HG03066 (cell line): ENCODE results near the gene AFF3.

Experiments
- ATAC-seq: cut with Tn5 transposase; IDR thresholded peaks from one replicate; pipeline ENCODE4 v1.9.1; 2021; ENCODE audit warnings: low read depth; ENCODE audit not compliant: unreplicated experiment

The AFF3 gene

GRCh38 chr2:99809259-99809900 lies 333.0 kb downstream of the AFF3 start:
- no peak for ATAC-seq

- ATAC-seq: no peak
Observed at GRCh38 chr2:99808361-99809200, 333.8 kb downstream of the AFF3 start.

GRCh38 chr2:99806758-99807157 lies 335.6 kb downstream of the AFF3 start:
- ATAC-seq: no peak

- ATAC-seq: no peak
Observed at GRCh38 chr2:99805930-99806476, 336.4 kb downstream of the AFF3 start.

- no peak for ATAC-seq
Observed at GRCh38 chr2:99803846-99804245, 338.5 kb downstream of the AFF3 start.

- ATAC-seq: no peak
Observed at GRCh38 chr2:99802734-99803133, 339.7 kb downstream of the AFF3 start.

- ATAC-seq: no peak
Observed at GRCh38 chr2:99801327-99801901, 341.0 kb downstream of the AFF3 start.

GRCh38 chr2:99797475-99797874 lies 344.9 kb downstream of the AFF3 start:
- ATAC-seq: no peak

GRCh38 chr2:99794414-99794813 lies 348.0 kb downstream of the AFF3 start:
- ATAC-seq: no peak

GRCh38 chr2:99793022-99793421 lies 349.4 kb downstream of the AFF3 start:
- no peak for ATAC-seq

- ATAC-seq: no peak
Observed at GRCh38 chr2:99789849-99790248, 352.5 kb downstream of the AFF3 start.

- ATAC-seq: no peak
Observed at GRCh38 chr2:99787769-99788382, 354.5 kb downstream of the AFF3 start.

- ATAC-seq: no peak
Observed at GRCh38 chr2:99786636-99787390, 355.6 kb downstream of the AFF3 start.

- no peak for ATAC-seq
Observed at GRCh38 chr2:99784946-99785345, 357.4 kb downstream of the AFF3 start.

GRCh38 chr2:99784282-99784681 lies 358.1 kb downstream of the AFF3 start:
- ATAC-seq: no peak

GRCh38 chr2:99780276-99780675 lies 362.1 kb downstream of the AFF3 start:
- no peak for ATAC-seq

- no peak for ATAC-seq
Observed at GRCh38 chr2:99779276-99779675, 363.1 kb downstream of the AFF3 start.

- no peak for ATAC-seq
Observed at GRCh38 chr2:99777656-99778290, 364.6 kb downstream of the AFF3 start.

- no peak for ATAC-seq
Observed at GRCh38 chr2:99776906-99777646, 365.3 kb downstream of the AFF3 start.
